ENCODE data around the gene HDGF.

HDGF gene

DNA sequence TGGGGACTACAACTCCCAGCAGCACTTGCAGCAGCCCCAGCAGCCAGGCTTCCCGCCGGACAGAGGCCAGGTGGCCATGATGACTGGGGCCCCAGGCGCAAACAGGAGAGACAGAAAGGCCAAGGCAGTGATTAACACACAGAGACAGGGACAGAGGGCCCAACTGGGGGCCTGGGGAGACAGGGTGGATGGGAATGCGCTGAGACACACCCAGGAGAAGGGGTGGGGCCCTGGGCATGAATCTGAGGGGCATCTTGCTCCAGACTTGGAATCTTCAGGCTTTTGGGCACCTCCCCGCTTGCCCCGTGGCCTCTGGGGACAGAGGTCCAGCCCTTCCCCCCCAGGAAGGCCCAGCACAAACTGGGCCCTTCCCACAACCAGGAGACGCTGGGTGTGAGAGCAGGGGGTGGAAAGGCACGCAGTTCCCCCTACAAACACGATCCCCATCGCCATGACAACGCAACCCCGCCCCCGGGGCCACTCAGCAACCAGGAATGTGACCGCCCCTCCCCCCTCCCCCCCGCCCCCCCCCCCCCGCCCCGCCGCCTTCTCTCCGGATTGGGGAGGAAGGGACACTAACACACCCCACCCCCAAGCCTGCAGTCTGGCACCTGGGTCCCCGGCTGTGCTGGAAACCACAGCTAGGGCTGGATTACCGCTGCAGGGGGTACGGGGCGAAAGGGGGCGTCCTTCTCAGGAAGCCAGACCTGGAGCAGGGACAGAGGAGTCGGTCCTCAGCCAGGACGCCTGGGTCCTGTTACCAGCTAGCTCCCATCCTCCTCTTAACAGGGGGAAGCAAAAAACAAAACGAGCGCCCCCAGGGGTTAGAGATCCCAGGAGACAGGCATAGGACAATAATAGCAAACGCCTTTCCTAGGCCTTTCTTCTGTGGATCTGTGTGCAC, 4.5 kb downstream of the HDGF start:
- peak; percentile 60 for DNase-seq (ENCODE audit: low read depth)

DNA sequence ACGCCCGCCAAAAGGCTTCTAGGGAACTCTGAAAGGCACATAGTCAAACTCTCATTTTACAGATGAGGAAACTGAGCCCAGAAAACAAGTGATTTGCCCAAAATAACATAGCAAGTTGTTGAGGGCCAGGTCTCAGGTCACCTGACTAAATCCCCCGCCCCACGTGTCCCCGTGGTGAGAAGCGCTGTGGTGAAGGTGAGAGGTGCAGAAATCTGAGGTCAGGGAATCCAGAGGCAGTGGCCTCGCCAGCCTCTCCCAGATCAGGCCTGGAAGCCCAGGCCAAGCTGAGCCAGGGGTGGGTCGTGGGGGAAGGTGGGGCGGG, 5.1 kb downstream of the HDGF start:
- DNase-seq (ENCODE audit: low read depth) = no peak

DNA sequence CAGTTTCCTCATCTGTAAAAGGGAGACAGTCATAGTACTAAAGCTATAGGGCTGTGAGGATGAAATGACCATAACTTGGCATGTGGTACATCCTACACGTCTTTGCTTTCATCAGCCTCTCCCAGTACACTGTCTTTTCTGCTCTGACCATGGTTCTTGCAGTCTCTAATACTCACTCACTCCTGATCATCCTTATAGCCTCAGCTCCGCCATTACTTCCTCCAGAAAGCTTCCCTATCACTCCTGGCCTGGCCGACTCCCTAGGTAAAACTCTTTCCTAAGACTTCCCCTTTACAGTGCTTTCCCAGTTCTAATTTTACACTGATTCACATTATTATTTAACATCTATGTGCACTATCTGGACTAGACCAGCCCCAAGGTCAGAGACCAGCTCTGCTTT, 5.6 kb downstream of the HDGF start:
- DNase-seq (ENCODE audit: low read depth) = no peak

DNA sequence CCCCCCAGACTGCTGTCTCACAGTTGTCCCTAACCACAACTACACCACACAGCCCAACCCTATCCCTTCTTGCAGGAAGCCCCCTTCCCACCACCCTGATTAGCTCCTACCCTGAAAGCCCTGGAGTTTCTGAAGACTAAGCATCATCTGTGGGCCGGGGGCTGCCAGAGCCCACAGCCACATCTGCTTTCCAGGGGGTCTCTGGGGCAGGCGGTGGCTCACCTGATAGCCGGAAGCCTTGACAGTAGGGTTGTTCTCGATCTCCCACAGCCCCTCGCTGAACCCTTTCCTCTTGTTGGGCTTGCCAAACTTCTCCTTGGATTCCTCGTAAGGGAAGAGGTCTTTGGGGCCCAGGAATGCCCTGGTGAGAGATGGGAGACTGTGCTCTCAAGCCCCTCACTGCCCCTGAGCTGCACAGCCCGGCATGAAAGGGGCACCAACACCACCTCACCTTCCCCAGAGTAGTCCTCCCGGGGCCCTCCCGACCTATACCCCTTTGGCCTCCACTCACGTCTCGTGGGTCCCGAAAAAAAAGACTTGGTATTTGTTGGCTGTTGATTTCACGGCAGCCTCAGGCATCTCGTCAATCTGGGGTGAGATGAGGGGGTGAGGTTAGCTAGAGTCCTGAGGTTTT, 6.6 kb downstream of the HDGF start:
- DNase-seq (ENCODE audit: low read depth) = no peak

DNA sequence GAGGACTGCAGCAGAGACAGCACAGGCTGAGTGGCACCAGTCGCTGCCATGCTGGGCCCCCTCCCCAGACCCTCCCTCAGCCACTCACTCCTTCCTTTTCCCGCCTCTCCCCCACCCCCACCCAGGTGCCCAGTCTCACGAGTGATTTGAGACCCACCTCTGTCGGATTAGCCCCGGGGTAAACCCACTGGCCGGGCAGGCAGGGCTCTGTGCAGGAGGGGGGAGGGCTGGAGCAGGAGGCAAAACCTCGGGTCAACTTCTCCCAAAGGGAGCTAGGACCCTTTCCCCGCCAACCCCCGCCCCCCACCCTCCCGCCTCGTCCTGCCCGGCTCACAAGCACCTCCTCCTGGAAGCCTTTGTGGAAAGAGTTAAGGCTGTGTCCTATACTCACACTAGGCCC, 7.1 kb downstream of the HDGF start:
- DNase-seq (ENCODE audit: low read depth) = no peak

DNA sequence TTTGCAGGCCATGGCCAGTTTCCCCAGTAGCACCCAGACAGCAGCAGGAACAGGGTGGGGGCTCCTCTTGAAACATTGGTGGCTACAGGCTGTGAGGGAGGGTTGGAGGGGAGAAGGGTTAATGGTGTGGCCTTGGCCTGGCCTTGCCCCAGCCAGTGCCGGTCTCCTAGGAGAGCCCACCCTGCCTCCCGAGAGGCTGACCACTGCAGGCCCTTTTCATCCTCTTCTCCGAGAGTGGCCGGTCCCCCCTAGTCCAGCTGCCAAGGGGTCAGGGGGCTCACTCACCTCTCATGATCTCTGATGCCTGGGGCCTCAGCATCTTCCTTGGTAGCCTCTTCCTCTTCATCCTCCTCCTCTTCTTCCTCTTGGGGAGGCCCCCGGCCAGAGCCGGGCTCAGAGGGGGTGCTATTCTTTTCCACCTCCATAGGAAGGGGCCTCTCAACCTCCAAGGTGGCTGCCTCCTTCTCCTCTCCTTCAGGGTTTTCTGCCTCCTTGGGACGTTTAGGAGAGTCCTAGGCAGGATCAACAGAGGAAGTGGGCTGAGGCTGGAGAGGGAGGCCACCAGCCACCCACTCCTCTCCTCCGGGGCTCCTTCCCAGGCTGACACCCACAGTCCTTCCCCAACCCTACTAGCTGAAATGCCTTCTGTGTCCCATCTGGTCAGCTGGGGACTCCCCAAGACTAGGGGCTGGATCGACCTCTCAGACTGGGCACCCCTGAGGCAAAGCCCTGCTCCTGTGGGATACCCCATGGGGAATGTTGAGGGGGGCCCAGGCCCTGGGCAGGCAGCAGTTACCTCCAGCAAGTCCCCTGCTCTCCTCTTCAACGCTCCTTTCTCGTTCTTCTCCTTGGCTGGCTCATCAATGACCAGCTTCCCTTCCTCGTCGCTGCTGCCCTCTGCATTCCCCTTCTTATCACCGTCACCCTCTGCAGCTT, 7.8 kb downstream of the HDGF start:
- DNase-seq (ENCODE audit: low read depth) = no peak

DNA sequence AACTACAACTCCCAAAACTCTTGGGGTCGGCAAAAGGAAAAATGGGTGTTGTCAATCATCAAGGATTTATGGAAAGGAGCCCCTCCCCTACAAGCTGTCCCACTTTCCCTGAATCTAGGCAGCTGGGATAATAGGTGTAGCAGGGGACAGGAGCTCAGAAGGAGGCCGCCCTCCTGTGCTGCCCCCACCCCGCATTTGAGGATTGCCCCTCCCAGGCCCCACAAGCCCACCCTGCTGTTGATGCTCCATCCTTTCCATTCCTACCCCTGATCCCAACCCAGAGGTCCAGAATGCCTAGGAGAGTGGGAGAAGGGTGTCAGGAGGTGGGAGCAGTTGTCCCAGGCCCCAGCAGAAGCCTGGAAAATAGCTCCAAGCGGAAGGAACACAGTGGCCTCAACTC, 8.7 kb downstream of the HDGF start:
- DNase-seq (ENCODE audit: low read depth) = no peak

DNA sequence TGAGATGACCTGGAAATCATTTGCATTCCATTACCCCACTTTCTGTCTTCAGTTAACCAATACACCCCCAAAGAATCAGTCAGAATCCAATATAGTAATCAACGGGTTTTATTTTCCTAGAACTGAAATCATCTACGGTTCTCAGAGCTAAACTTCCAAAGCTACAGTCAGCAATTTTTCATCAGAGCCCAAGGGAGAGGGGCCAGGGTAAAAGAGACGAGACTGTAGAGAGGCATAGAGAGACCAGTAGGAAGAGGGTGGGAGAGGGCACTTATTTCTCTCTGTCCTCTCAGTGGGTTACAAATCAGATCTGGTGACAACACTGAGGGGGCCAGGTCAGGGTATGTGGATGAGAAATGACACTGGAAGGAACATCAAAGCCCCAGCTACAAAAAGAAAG, 9.5 kb downstream of the HDGF start:
- no peak for DNase-seq (ENCODE audit: low read depth)

DNA sequence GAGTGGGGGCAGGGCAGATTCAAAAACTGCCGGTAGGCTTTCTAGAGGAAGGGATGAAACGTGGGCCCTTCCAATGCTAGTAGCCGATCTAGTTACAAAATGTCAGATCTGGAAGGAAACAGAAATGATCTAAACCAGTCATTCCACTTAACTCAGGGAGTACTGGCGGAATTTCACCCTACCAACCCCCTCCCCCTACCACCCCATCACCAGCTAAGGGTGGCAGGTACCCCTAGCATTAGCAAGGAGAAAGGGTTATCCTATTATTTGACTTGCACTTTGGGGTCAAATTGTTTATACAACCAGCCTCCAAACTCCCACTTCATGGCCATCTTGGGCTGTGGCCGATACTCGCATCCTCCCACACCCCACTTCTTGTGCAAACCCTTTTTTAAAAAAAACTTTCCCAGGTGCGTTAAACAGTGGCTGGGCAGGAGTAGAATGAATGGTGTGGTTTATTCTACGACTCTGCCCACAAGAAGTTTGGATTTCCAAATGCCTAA, 9.9 kb downstream of the HDGF start:
- no peak for DNase-seq (ENCODE audit: low read depth)

DNA sequence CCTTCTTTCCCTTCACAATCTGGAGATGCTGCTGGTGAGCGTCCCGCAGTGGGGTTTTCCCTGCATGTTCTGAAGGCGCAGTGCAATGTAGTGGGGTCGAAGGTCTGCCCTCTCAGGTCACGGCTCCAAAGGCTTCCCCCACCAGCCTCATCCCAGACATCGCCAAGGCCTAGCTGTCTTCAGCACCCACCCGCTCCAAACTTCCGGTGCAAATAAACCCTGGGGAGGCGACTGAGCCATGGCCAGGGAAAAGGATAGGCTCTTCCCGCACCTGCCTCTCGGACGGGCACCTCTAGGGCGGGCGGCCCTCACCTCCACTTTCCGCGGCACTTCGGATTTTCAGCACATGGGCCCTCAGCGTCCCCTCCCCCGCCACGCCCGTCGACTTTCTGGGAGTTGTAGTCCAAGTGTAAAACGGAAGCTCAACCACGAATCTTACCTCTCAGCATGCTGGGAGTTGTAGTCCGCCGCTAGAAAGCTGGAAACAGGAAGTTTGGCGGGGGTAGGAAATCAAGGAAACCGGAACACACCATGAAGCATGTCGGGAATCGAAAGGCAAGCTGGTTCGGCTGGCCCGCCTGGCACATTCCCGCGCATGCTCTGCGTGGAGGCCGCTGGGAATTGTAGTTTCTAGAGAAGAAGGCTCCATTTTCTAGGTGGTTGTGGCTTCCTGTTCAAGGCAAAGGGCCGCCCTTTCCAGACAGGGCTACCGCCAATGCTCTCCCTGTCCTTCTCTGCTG, 10.6 kb downstream of the HDGF start, which contains the start of gene MRPL24:
Gene MRPL24, minus strand, starts transcription at position 348 of the 740 bp plus-strand sequence. CDS start 2,384 bp downstream, outside the sequence.
- peak; percentile 98 for DNase-seq (ENCODE audit: low read depth)

DNA sequence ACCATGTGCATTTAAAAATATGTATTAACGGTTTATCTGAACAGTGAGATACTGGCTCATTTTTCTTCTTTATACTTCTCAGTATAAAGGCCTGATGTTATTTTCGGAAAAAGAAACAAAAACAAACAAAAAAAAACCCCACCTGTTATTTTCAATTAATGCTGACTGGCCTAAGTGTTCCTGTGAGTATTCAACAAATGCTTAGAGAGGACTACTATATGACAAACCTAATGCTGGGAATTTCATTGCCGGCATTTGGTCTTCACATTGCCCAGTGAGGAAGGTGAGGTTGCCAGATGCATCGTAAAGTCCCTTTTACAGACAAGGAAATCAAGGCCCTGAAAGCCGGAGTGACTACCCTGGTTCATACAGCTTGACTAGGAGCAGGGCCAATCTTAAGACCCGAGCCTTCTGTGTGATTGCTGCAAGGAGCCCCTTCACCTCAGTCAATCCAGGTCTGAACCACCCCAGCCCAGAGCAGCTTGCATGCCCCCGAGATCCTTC, 11.2 kb downstream of the HDGF start:
- no peak for DNase-seq (ENCODE audit: low read depth)

DNA sequence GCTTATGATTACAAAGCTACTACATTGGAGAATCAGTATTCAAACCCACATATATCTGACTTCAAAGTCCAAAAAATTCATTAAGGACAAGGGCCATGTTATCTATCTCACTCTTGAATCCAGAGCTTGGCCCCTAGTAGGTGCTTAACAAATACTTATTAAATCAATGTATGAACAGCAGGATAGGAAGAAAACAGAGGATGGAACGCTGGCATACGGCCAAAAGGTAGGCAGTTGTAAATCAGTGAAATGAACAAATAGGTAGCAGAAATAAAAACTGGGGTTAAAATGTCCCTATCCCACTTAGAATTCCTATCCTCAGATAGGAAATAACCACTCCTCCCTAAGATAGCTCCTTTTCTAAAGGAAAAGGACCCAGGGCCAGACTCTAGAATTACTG, 12.6 kb downstream of the HDGF start:
- DNase-seq (ENCODE audit: low read depth) = no peak

DNA sequence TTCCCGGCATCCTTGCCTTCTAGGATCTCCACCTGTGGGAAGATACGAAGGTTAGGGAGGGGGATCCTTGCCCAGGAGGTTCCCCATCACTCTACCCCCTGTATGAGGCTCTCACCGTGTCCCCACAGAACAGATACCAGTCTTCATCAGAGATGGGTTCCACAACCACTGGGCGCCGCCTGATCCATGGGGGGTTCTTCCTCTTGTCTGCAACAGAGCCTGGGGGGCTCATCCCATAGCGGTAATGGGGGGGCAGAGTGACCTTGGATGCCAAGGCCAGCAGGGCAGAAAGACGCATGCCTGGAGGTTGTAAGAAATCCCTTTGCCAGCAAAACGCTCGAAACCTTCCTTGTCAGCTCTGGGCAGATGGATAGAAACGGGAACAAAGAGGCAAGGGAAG, 13.1 kb downstream of the HDGF start:
- no peak for DNase-seq (ENCODE audit: low read depth)

DNA sequence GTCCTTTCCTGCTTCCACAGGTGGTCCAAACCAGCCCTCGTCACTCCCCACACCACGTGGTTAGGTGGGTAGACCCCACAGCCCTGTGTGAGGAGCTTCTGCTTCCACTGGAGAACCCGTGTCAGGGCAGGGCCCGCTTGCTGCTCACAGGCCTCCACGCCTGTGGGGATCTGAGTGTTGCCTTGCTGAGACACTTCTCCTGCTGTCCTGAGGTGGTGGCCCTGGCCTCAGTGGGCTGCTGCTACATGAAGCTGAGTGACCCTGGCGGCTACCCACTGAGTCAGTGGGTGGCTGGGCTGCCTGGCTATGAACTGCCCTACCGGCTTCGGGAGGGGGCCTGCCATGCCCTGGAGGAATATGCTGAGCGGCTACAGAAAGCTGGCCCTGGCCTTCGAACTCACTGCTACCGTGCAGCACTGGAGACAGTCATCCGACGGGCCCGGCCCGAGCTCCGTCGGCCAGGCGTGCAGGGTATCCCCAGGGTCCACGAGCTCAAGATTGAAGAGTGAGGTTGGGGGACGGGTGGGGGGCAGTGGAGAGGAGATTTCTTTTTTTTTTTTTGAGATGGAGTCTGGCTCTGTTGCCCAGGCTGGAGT, 17.4 kb downstream of the HDGF start:
- no peak for DNase-seq (ENCODE audit: low read depth)

DNA sequence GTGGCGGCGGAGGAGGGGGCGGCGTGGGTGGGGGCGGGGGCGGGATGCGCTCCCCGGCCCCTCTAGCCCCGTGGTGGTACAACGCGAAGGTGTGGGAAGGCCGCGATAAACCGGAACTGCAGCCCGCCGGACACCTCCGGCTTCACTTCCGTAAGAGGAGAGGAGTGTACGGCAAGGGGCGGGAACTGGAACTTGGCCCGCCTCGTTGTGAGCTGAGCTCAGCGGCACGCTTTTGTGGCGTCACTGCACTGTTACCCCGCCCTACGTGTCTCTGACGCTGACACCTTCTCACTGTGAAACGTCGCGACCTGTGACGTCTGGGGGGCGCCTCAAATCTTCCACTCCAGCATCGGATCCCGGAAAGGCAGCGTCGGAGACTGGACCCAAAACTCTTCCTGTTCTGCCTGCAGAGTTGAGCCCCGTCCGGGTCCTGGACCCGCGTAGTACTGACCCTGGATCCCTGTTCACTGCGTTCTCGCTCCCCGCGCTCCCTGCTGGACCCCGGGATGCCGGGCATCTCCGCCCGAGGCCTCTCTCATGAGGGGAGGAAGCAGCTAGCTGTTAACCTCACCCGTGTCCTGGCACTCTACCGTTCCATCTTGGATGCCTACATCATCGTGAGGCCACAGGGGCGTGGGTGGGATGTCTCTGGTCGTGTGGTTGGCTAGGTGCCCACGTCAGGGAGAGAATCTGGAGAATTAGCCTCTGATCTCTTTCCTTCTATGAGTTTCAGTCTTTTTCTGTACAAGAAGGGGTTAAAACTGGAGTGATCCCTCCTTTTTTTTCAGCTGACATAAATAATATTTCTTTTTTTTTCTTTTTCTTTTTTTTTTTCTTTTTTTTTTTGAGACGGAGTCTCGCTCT, 22.6 kb downstream of the HDGF start, which contains the start of gene ISG20L2:
Gene ISG20L2, minus strand, starts transcription at position 168 of the 864 bp plus-strand sequence. CDS start 1,114 bp downstream, outside the sequence.
- peak; percentile 95 for DNase-seq (ENCODE audit: low read depth)

DNA sequence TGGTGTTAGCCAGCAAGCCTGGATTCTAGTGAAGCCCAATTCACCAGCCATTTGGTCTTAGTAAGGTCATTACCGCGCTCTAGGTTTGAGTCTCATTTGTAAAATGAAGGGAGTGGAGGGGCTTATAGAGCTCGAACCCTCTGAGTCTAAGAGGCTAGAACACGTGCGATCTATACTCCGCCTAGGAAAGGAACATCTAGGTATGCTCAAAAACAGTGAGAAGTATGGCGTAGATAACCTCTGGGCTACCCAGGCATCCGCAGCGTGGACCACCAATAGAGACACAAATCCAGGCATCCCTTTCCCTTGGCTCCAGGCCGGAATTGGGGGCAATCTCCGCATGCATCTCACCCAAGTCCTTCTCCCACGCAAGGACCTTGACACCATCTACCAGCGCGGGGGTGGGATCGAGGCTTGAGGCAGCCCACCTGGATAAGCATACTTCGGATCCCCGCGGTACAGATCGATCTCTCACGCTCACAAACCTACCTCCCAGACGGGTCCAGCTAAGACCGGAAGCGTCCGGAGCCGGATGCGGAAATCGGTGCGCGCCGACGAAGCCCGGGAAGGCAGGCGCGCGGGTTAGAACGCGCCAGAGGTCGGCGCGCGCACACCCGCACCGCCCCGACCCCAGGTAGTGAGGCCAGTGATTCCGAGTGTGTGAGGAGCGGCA, 23.4 kb downstream of the HDGF start, which contains the start of gene METTL25B:
Gene METTL25B, plus strand, starts transcription at position 544 of the 673 bp plus-strand sequence. CDS start 636 bp downstream, outside the sequence.
- DNase-seq (ENCODE audit: low read depth) = peak; percentile 60

DNA sequence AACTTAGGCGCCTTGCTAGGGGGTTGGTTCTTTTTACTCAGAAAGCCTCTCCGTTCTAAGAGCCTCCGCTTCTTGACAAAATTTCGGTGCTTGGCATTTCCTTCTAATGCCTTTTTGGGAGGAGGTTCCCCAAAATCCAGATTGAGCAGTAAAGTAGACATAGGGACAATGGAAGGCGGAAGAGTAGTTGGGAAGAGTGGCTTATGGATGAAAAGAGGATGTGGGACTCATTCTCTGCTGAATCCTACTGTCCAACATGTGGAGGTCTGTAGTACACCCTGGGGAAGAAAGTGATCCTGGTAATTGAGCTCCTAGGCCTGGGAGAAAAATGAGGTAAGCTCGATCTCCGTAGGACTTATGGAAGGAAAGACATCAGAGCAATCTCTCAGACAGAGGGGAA, 24.0 kb downstream of the HDGF start:
- no peak for DNase-seq (ENCODE audit: low read depth)

DNA sequence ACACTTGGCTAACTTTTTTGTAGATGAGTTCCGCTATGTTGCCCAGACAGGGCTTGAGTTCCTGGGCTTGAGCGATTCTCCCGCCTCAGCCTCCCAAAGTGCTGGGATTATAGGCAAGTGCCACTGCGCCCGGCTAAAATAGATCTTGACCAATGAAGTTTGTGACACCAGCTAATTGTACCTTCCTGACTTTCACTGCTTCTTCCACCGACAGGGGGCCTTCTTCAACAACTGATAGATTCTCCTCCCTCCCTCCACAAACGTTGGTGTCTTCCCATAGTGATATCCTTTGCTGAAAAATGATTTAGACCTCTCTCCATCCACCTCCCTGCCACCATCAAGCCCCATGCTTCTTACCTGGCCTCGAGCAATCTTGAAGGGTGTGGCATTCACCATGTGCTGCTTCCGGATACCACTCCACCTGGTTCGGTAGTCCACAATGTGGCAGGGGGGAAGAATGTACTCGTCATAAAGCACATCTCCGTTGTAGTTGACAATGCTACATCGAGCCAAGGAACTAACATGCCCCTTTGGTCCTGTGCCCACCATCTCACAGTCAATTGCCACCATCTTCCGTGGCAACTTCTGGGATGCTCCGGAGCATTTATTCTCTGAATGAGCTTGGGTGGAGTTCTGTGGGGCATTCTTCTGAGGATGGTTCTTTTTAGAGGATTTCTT, 24.8 kb downstream of the HDGF start:
- DNase-seq (ENCODE audit: low read depth) = no peak
